HepG2 (cell line): Measurements from ENCODE around the gene FCAMR. TPM values are rescaled to one million over a fixed set of nuclear protein-coding genes. Genes with fewer than 3 reads are reported as not detected.
A peak's percentile ranks its signal among the peaks of the same experiment; 100 is the strongest.

ENCODE experiments used
- CREM ChIP-seq, 2 experiments: sonication (generic) in 1 of 2; formaldehyde crosslinking in 1 of 2; IDR thresholded peaks; 2 replicates each; pipeline versions ENCODE4 v1.4.0 to v1.6.1; 2016 to 2020; ENCODE audit warnings: antibody characterized with exemption in 1 of 2, mild to moderate bottlenecking in 1 of 2, missing genetic modification reagents in 1 of 2
- DZIP1 ChIP-seq: sonication (generic); formaldehyde crosslinking; IDR thresholded peaks from 2 replicates; pipeline ENCODE4 v1.5.0; 2020; ENCODE audit warnings: mild to moderate bottlenecking, missing genetic modification reagents
- ELK4 ChIP-seq: sonication (generic); formaldehyde crosslinking; IDR thresholded peaks from 2 replicates; pipeline ENCODE4 v1.9.0; 2021; ENCODE audit warnings: missing genetic modification reagents, borderline replicate concordance
- KAT8 ChIP-seq: IDR thresholded peaks from 2 replicates; pipeline ENCODE4 v1.6.1; 2016; ENCODE audit warnings: missing genetic modification reagents, missing compliant biosample characterization
- MEF2D ChIP-seq: sonication (generic); formaldehyde crosslinking; IDR thresholded peaks from 2 replicates; pipeline ENCODE4 v1.5.1; 2020; ENCODE audit warnings: mild to moderate bottlenecking, missing genetic modification reagents
- NR2F1 ChIP-seq, 2 experiments: fragments of 450-650 bp in 1 of 2; formaldehyde crosslinking in 1 of 2; IDR thresholded peaks; 2 replicates each; pipeline versions ENCODE4 v1.5.0 to v1.6.1; 2016 to 2020; ENCODE audit warnings: mild to moderate bottlenecking in 1 of 2, missing compliant biosample characterization in 1 of 2, missing genetic modification reagents in 1 of 2, moderate library complexity in 1 of 2
- SETDB1 ChIP-seq: sonication (generic); formaldehyde crosslinking; IDR thresholded peaks from 2 replicates; pipeline ENCODE4 v1.5.1; 2020; ENCODE audit warnings: missing genetic modification reagents, mild to moderate bottlenecking, borderline replicate concordance
- TAF1 ChIP-seq: sonication (generic); formaldehyde crosslinking; IDR thresholded peaks from 2 replicates; pipeline ENCODE4 v1.4.0; 2020; ENCODE audit warnings: missing genetic modification reagents
- TBX2 ChIP-seq: sonication (generic); formaldehyde crosslinking; IDR thresholded peaks from 2 replicates; pipeline ENCODE4 v1.5.0; 2020; ENCODE audit warnings: missing genetic modification reagents, mild to moderate bottlenecking, borderline replicate concordance
- ZBTB40 ChIP-seq, 2 experiments: fragments of 450-650 bp in 1 of 2; sonication (generic) in 1 of 2; formaldehyde crosslinking in 1 of 2; IDR thresholded peaks; 2 replicates each; pipeline versions ENCODE4 v1.6.1 to v1.8.0; 2016 to 2022; ENCODE audit warnings: antibody characterized with exemption in 1 of 2, mild to moderate bottlenecking in 1 of 2, missing genetic modification reagents in 1 of 2
- ZNF3 ChIP-seq: IDR thresholded peaks from 2 replicates; pipeline ENCODE4 v1.7.0; 2017; ENCODE audit warnings: inconsistent platforms
- ZNF761 ChIP-seq: sonication (generic); formaldehyde crosslinking; conservative IDR thresholded peaks from 2 replicates; pipeline ENCODE4 v1.4.0; 2020; ENCODE audit warnings: mild to moderate bottlenecking, missing genetic modification reagents
- ZNF772 ChIP-seq: sonication (generic); formaldehyde crosslinking; IDR thresholded peaks from 2 replicates; pipeline ENCODE4 v1.5.0; 2020; ENCODE audit warnings: mild to moderate bottlenecking, missing genetic modification reagents
- polyA plus RNA-seq, 8 experiments: library from polyadenylated mRNA; depleted of rRNA in 3 of 8; stranded (reverse) in 7 of 8; unstranded in 1 of 8; fragments of >200 nt; fragmentation: Illumina TruSeq in 4 of 8; extraction: Trizol in 4 of 8; gene quantifications; 2 replicates each; pipeline versions ENCODE4 v1.2.1 to v1.2.3, GENCODE V29; 2011 to 2016; ENCODE audit warnings: low read depth in 4 of 8, missing spikeins in 1 of 8, mixed read lengths in 1 of 8; ENCODE audit not compliant: insufficient read depth in 1 of 8
- total RNA-seq, 5 experiments: library from RNA; depleted of rRNA; stranded (reverse); fragments of >200 nt; fragmentation: Illumina TruSeq; extraction: Trizol; gene quantifications; 2 replicates each; pipeline ENCODE4 v1.2.3, GENCODE V29; 2016; ENCODE audit warnings: low read depth in 1 of 5
- TF ChIP-seq, protein P1 (sequence below): IDR thresholded peaks from 2 replicates; pipeline ENCODE4 v1.6.1; 2016; ENCODE audit warnings: mild to moderate bottlenecking

The FCAMR gene
- total and polyA plus RNA-seq, 2 of the 13 experiments (the other 11 are each of a cell fraction or from before 2014, with no cell fraction given) = not detected

DNA sequence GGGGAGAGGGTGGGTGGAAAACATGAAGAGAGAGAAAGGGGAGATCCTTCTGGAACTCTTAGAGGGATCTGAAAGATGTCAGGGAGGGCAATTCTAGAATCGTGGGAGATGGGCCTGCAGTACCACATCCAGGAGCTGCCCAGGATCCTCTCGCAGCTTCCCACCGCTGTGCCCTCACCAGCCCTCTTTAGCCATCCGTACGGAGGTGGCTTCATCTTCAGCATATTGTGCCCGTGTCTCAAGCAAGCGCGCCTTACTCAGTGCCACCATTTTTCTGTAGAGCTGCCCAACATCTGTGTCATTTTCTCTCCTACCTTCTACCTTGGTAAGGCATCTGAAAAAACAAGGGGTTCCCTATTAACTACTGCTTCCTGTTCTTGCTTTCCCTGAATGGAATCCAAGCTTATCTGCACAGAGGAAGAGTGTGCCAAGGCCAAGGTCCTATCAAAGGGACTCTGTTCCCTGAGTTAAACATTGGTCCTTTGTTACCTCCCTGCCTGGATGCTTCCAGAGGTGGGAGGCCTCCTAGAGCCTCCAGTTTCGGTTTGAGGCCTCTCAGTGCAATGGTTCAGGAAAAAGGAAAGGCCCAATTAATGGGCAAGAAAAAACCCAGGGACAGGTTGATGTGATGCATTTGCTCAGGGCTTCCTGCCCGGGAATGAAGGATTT is 39.1 kb upstream of the FCAMR start (continued):
- TF ChIP-seq ELK4 (no peak), TAF1 (CRISPR knock-in tag) (no peak), ZNF761 (CRISPR knock-in tag) (no peak), ZBTB40 (IDR thresholded peaks at IDR 0.05) (no peak), ZBTB40 (CRISPR knock-in tag; IDR thresholded peaks at IDR 0.05) (no peak), ZNF772 (no peak), MEF2D (no peak), TBX2 (peak; percentile 35; the same call in 1 of the 2 replicates), DZIP1 (CRISPR knock-in tag) (no peak), SETDB1 (CRISPR knock-in tag) (no peak), CREM (IDR thresholded peaks at IDR 0.05) (peak; percentile 35; the same call in 1 of the 2 replicates), CREM (CRISPR knock-in tag; IDR thresholded peaks at IDR 0.05) (no peak), ZNF3 (CRISPR knock-in tag) (no peak), NR2F1 (CRISPR knock-in tag; IDR thresholded peaks at IDR 0.05) (no peak), KAT8 (CRISPR knock-in tag) (peak; percentile 65)
- TF ChIP-seq, protein P1, sequence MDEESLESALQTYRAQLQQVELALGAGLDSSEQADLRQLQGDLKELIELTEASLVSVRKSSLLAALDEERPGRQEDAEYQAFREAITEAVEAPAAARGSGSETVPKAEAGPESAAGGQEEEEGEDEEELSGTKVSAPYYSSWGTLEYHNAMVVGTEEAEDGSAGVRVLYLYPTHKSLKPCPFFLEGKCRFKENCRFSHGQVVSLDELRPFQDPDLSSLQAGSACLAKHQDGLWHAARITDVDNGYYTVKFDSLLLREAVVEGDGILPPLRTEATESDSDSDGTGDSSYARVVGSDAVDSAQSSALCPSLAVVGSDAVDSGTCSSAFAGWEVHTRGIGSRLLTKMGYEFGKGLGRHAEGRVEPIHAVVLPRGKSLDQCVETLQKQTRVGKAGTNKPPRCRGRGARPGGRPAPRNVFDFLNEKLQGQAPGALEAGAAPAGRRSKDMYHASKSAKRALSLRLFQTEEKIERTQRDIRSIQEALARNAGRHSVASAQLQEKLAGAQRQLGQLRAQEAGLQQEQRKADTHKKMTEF (CRISPR knock-in tag) = peak; percentile 58; the same call in 1 of the 2 replicates
